ENCODE data around the gene TNIP2. TPM values are rescaled to one million over a fixed set of nuclear protein-coding genes. Genes with fewer than 3 reads are reported as not detected.
A peak's percentile ranks its signal among the peaks of the same experiment; 100 is the strongest.

TNIP2 gene
- total and polyA plus RNA-seq, 2 of the 13 experiments (the other 11 are each of a cell fraction or from before 2014, with no cell fraction given): 25.6 to 38.0 TPM

- Histone ChIP-seq H3K79me2 (ENCODE audit: insufficient read depth, low read length) (no peaks in the 10 kb centered on the region), H4K20me1 (ENCODE audit: insufficient read depth, low read length) (no peaks in the 10 kb centered on the region), H3K4me3 (replicated peaks in 1 of 3; ENCODE audit: insufficient read depth in 1 of 3, low read depth in 2 of 3, low read length in 3 of 3) (no peak overlapping the region), H3K36me3 (replicated peaks in 1 of 2; ENCODE audit: control insufficient read depth in 1 of 2, insufficient read depth in 2 of 2, low read length in 2 of 2) (no peaks in the 10 kb centered on the region), H3K4me2 (ENCODE audit: low read depth, low read length) (no peak overlapping the region), H3K4me1 (ENCODE audit: insufficient read depth, low read length) (peaks cover 47% of the 10 kb centered on the region), H3K27me3 (ENCODE audit: control insufficient read depth in 1 of 2, insufficient read depth in 2 of 2, low read length in 2 of 2) (no peaks in the 10 kb centered on the region), H3K9ac (ENCODE audit: insufficient read depth, low read depth, low read length) (no peak overlapping the region), H2AFZ (ENCODE audit: low read length) (no peak overlapping the region), H3K9me3 (ENCODE audit: low read length) (no peaks in the 10 kb centered on the region), H3K27ac (ENCODE audit: extremely low read length, insufficient read depth, low read length) (no peak overlapping the region)
- POLR2A ChIA-PET: no interaction called here
- peak; percentile 73 for ATAC-seq
- in situ Hi-C loops (cut with HindIII; ENCODE audit: extremely low pct_ligation_motif_present, low pct_unique_long_range_greater_than_20kb): no loop called here
- no peak for FAIRE-seq
- CTCF ChIA-PET (ENCODE audit: low intra/inter-chr PET ratio, low total read pairs): no interaction called here
- no peak for DNase-seq (ENCODE audit: low spot score)
- BruUV-seq (replicated peaks): no TSS peak
- TF ChIP-seq LCORL (IDR thresholded peaks at IDR 0.05) (no peak), LCORL (CRISPR knock-in tag; IDR thresholded peaks at IDR 0.05) (no peak), ZNF687 (CRISPR knock-in tag; IDR thresholded peaks at IDR 0.05) (peak; percentile 20; the same call in 1 of the 2 replicates)
- intact Hi-C loops (cut with micrococcal nuclease; ENCODE audit: unreplicated experiment): no loop called here
- WGBS (ENCODE audit: low lambda C conversion rate): 18% methylated on average over 7 of the region's 11 CpGs
These were observed 11.6 kb upstream of the TNIP2 start for GRCh38 chr4:2767705-2768074.

- CTCF ChIA-PET (ENCODE audit: low intra/inter-chr PET ratio, low total read pairs): no interaction called here
- no peaks in the 10 kb centered on the region for H3K27me3 ChIP-seq (ENCODE audit: control insufficient read depth in 1 of 2, insufficient read depth in 2 of 2, low read length in 2 of 2)
- no peaks in the 10 kb centered on the region for H3K79me2 ChIP-seq (ENCODE audit: insufficient read depth, low read length)
- H3K27ac ChIP-seq (ENCODE audit: extremely low read length, insufficient read depth, low read length): no peak overlapping the region
- FAIRE-seq: no peak
- no peak overlapping the region for H2AFZ ChIP-seq (ENCODE audit: low read length)
- 44% methylated on average over 5 of the region's 5 CpGs for WGBS (ENCODE audit: low lambda C conversion rate)
- H3K4me1 ChIP-seq (ENCODE audit: insufficient read depth, low read length): peaks cover 53% of the 10 kb centered on the region
- ATAC-seq: peak; percentile 23; the same call in 2 of the 3 replicates
- intact Hi-C loops (cut with micrococcal nuclease; ENCODE audit: unreplicated experiment) (no loop called here), in situ Hi-C loops (cut with HindIII; ENCODE audit: extremely low pct_ligation_motif_present, low pct_unique_long_range_greater_than_20kb) (no loop called here)
- H3K9me3 ChIP-seq (ENCODE audit: low read length): no peaks in the 10 kb centered on the region
- DNase-seq (ENCODE audit: low spot score): no peak
- BruUV-seq (replicated peaks): no TSS peak
- no peaks in the 10 kb centered on the region for H3K36me3 ChIP-seq (replicated peaks in 1 of 2; ENCODE audit: control insufficient read depth in 1 of 2, insufficient read depth in 2 of 2, low read length in 2 of 2)
- no peak overlapping the region for H3K4me3 ChIP-seq (replicated peaks in 1 of 3; ENCODE audit: insufficient read depth in 1 of 3, low read depth in 2 of 3, low read length in 3 of 3)
- H3K4me2 ChIP-seq (ENCODE audit: low read depth, low read length): no peak overlapping the region
- no peaks in the 10 kb centered on the region for H4K20me1 ChIP-seq (ENCODE audit: insufficient read depth, low read length)
- H3K9ac ChIP-seq (ENCODE audit: insufficient read depth, low read depth, low read length): no peak overlapping the region
- POLR2A ChIA-PET: no interaction called here
- no peak for TF ChIP-seq ATF2 (CRISPR knock-in tag; IDR thresholded peaks at IDR 0.05)
- no peak for TF ChIP-seq ZNF674 (CRISPR knock-in tag; IDR thresholded peaks at IDR 0.05; ENCODE audit: low read depth)
- TF ChIP-seq MXD4 (CRISPR knock-in tag; IDR thresholded peaks at IDR 0.05): no peak
- TF ChIP-seq, protein P1, sequence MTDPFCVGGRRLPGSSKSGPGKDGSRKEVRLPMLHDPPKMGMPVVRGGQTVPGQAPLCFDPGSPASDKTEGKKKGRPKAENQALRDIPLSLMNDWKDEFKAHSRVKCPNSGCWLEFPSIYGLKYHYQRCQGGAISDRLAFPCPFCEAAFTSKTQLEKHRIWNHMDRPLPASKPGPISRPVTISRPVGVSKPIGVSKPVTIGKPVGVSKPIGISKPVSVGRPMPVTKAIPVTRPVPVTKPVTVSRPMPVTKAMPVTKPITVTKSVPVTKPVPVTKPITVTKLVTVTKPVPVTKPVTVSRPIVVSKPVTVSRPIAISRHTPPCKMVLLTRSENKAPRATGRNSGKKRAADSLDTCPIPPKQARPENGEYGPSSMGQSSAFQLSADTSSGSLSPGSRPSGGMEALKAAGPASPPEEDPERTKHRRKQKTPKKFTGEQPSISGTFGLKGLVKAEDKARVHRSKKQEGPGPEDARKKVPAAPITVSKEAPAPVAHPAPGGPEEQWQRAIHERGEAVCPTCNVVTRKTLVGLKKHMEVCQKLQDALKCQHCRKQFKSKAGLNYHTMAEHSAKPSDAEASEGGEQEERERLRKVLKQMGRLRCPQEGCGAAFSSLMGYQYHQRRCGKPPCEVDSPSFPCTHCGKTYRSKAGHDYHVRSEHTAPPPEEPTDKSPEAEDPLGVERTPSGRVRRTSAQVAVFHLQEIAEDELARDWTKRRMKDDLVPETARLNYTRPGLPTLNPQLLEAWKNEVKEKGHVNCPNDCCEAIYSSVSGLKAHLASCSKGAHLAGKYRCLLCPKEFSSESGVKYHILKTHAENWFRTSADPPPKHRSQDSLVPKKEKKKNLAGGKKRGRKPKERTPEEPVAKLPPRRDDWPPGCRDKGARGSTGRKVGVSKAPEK (CRISPR knock-in tag; IDR thresholded peaks at IDR 0.05; ENCODE audit: borderline replicate concordance): no peak
- TF ChIP-seq MEIS1 (CRISPR knock-in tag; IDR thresholded peaks at IDR 0.05; ENCODE audit: borderline replicate concordance): no peak
These were observed 11.0 kb upstream of the TNIP2 start for GRCh38 chr4:2767046-2767704.
